RWPE2 (cell line): Measurements from ENCODE around the gene DNMT1.

Experiments used
- ATAC-seq: fragments of 200-7000 bp; cut with Tn5 transposase; 3 replicates; pipeline ENCODE4 v1.9.1; 2021; ENCODE audit warnings: low read depth
- DNase-seq: peaks from one replicate; pipeline ENCODE4 v3.0.0-alpha.2; 2020; ENCODE audit warnings: low spot score
- H3K27ac ChIP-seq: fragments of 450-650 bp; 2 replicates; pipeline ENCODE4 v1.5.1; 2017; ENCODE audit warnings: mild to moderate bottlenecking; ENCODE audit not compliant: poor library complexity, severe bottlenecking
- H3K27me3 ChIP-seq: fragments of 250-450 bp; sonication (Bioruptor Pico); 2 replicates; pipeline ENCODE4 v1.5.1; 2021; ENCODE audit warnings: mild to moderate bottlenecking, moderate library complexity; ENCODE audit not compliant: insufficient read depth, poor library complexity, severe bottlenecking
- H3K36me3 ChIP-seq: fragments of 250-450 bp; sonication (Bioruptor Pico); 2 replicates; pipeline ENCODE4 v1.5.1; 2020; ENCODE audit warnings: low read depth, mild to moderate bottlenecking, moderate library complexity
- H3K4me1 ChIP-seq: fragments of 250-450 bp; sonication (Bioruptor Pico); 2 replicates; pipeline ENCODE4 v1.5.1; 2021; ENCODE audit warnings: mild to moderate bottlenecking, moderate library complexity; ENCODE audit not compliant: insufficient read depth, poor library complexity, severe bottlenecking
- H3K4me3 ChIP-seq: fragments of 250-450 bp; sonication (Bioruptor Pico); 2 replicates; pipeline ENCODE4 v1.5.1; 2021; ENCODE audit warnings: mild to moderate bottlenecking, moderate library complexity; ENCODE audit not compliant: severe bottlenecking
- H3K9me3 ChIP-seq: fragments of 250-450 bp; sonication (Bioruptor Pico); 2 replicates; pipeline ENCODE4 v1.5.1; 2021; ENCODE audit warnings: mild to moderate bottlenecking, moderate library complexity; ENCODE audit not compliant: severe bottlenecking
- TF ChIP-seq, protein P1 (sequence below): fragments of 450-650 bp; IDR thresholded peaks from one replicate; pipeline ENCODE4 v1.5.1; 2017; ENCODE audit warnings: mild to moderate bottlenecking, moderate library complexity; ENCODE audit not compliant: poor library complexity, severe bottlenecking

The DNMT1 gene

DNA sequence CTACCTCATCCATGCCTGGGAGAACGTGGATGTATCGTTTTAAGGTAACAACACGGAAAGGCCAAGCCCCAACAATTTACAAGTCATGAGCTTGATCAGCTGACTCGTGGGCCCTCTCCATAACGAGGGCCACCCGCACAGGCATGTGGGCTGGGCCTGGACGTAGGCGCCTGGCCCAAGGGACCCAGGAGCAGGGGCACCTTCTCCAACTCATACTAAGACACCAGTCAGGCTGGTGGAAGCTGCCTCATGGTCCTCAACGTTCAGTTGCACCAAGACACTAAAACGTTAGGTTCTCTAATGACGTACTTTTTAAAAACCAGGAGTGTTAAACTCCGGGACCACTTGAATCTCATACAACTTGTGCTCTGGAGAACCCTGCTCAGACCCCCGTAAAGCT lies 53.3 kb downstream of the DNMT1 start:
- no peaks in the 10 kb centered on the region for H3K9me3 ChIP-seq
- peaks cover 98% of the 10 kb centered on the region for H3K36me3 ChIP-seq
- no peak overlapping the region for H3K4me3 ChIP-seq
- DNase-seq (no peak), ATAC-seq (no peak)
- no peaks in the 10 kb centered on the region for H3K27me3 ChIP-seq
- no peaks in the 10 kb centered on the region for H3K4me1 ChIP-seq
- TF ChIP-seq, protein P1, sequence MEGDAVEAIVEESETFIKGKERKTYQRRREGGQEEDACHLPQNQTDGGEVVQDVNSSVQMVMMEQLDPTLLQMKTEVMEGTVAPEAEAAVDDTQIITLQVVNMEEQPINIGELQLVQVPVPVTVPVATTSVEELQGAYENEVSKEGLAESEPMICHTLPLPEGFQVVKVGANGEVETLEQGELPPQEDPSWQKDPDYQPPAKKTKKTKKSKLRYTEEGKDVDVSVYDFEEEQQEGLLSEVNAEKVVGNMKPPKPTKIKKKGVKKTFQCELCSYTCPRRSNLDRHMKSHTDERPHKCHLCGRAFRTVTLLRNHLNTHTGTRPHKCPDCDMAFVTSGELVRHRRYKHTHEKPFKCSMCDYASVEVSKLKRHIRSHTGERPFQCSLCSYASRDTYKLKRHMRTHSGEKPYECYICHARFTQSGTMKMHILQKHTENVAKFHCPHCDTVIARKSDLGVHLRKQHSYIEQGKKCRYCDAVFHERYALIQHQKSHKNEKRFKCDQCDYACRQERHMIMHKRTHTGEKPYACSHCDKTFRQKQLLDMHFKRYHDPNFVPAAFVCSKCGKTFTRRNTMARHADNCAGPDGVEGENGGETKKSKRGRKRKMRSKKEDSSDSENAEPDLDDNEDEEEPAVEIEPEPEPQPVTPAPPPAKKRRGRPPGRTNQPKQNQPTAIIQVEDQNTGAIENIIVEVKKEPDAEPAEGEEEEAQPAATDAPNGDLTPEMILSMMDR = no peak
- H3K27ac ChIP-seq = no peak overlapping the region

- TF ChIP-seq, protein P1 = no peak
- Histone ChIP-seq H3K27ac (no peak overlapping the region), H3K27me3 (no peaks in the 10 kb centered on the region), H3K4me3 (no peak overlapping the region), H3K36me3 (peaks cover 98% of the 10 kb centered on the region), H3K9me3 (no peaks in the 10 kb centered on the region), H3K4me1 (peaks cover 5% of the 10 kb centered on the region)
- ATAC-seq = no peak
- no peak for DNase-seq
Observed at GRCh38 chr19:10139952-10140351, 54.8 kb downstream of the DNMT1 start.

GRCh38 chr19:10138879-10139795 lies 55.6 kb downstream of the DNMT1 start:
- Histone ChIP-seq H3K27me3 (no peaks in the 10 kb centered on the region), H3K4me3 (no peak overlapping the region), H3K4me1 (peaks cover 5% of the 10 kb centered on the region), H3K27ac (no peak overlapping the region), H3K9me3 (no peaks in the 10 kb centered on the region), H3K36me3 (peaks cover 98% of the 10 kb centered on the region)
- TF ChIP-seq, protein P1 = no peak
- ATAC-seq (no peak), DNase-seq (no peak)

DNA sequence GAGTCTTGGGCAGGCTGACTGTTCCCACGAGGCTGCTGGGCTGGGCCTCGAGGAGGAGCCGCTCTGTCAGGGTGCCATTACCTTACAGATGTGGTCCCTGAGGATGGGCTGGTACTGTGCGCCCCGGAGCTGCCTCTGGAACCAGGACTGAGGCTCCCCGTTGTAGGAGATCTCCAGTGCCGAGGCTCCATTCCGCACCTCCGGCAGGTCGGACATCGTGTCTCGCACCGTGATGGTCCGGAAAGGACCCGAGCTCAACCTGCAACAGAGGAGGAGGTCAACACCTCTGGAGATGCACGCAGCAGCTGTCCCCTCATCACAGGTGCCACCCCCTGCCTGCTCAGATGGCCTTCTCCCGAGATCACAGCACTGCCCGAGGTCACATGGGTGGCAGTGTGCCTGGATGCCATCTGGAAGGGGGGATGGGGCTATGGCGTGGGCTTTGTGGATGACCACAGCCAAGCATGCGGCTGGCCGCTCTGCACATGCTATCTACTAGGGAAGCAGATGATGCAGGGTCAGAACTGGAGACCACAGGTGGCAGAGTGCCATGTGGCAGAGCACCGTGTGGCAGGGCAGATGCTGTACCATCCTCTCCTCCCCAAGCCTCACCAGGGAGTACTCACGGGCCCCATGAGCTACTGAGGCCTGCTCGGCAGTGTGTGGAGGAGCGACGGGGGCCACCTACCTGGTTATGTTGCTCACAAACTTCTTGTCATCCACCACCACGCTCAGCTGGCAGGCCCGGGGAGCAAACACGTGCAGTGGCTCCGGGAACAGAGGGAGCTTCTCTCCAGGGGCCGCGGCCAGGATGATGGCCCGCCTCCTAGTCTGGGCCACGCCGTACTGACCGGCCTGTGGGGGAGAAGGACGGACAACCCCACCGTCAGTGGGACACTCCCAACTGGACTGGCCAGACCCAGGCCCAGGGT lies 56.7 kb downstream of the DNMT1 start:
- no peak for ATAC-seq
- no peak overlapping the region for H3K27ac ChIP-seq

More for the DNA sequence above, 56.7 kb downstream of the DNMT1 start:
- peaks cover 98% of the 10 kb centered on the region for H3K36me3 ChIP-seq
- peaks cover 5% of the 10 kb centered on the region for H3K4me1 ChIP-seq
- no peaks in the 10 kb centered on the region for H3K9me3 ChIP-seq
- no peak overlapping the region for H3K4me3 ChIP-seq
- TF ChIP-seq, protein P1 = no peak
- no peak for DNase-seq
- no peaks in the 10 kb centered on the region for H3K27me3 ChIP-seq
